Vagina (tissue), 2 donors: ENCODE results near the gene OR13C2.

Experiments
- POLR2A ChIP-seq, 2 donors: fragments of 450-650 bp; IDR thresholded peaks; one replicate each; pipeline ENCODE4 v1.6.1; 2017; ENCODE audit warnings: antibody characterized with exemption in 2 of 2, mild to moderate bottlenecking in 2 of 2, moderate library complexity in 2 of 2
- POLR2AphosphoS5 ChIP-seq, 2 donors: sonication (generic); formaldehyde crosslinking; IDR thresholded peaks; one replicate each; pipeline ENCODE4 v1.9.0; 2017; ENCODE audit warnings: antibody characterized with exemption in 2 of 2, mild to moderate bottlenecking in 2 of 2, low read depth in 1 of 2; ENCODE audit not compliant: insufficient read depth in 1 of 2
- TF ChIP-seq, protein P1 (sequence below), 3 experiments: fragments of 450-650 bp in 2 of 3; fragments of 200-600 bp in 1 of 3; sonication (generic) in 1 of 3; IDR thresholded peaks; one replicate each; pipeline ENCODE4 v1.5.1; 2017 to 2019; ENCODE audit warnings: antibody characterized with exemption in 3 of 3, mild to moderate bottlenecking in 2 of 3, moderate library complexity in 2 of 3

DNA sequence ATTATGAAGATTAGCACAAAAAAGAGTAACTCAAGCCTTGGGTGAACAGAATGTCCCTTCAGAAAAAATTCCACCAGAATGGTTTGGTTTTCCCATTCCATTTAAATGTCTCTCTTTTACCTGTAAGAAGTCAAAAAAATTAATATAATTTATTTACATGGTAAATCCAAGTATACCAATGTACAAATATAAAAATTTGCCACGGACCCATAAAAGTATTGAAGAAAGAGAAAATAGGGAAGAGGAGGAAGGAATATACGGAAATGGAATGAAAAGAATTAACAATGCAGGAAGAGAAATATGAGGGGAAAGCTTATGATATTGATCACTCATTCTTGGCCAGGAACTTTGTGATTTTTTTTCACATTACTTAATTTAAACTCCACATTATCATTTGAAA is 12.7 kb upstream of the OR13C2 start, which contains the start of gene OR13C9:
- TF ChIP-seq, protein P1, sequence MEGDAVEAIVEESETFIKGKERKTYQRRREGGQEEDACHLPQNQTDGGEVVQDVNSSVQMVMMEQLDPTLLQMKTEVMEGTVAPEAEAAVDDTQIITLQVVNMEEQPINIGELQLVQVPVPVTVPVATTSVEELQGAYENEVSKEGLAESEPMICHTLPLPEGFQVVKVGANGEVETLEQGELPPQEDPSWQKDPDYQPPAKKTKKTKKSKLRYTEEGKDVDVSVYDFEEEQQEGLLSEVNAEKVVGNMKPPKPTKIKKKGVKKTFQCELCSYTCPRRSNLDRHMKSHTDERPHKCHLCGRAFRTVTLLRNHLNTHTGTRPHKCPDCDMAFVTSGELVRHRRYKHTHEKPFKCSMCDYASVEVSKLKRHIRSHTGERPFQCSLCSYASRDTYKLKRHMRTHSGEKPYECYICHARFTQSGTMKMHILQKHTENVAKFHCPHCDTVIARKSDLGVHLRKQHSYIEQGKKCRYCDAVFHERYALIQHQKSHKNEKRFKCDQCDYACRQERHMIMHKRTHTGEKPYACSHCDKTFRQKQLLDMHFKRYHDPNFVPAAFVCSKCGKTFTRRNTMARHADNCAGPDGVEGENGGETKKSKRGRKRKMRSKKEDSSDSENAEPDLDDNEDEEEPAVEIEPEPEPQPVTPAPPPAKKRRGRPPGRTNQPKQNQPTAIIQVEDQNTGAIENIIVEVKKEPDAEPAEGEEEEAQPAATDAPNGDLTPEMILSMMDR (IDR thresholded peaks at IDR 0.05) = no peak
- TF ChIP-seq POLR2A (IDR thresholded peaks at IDR 0.05) = no peak
- TF ChIP-seq POLR2AphosphoS5 (IDR thresholded peaks at IDR 0.05; ENCODE audit: insufficient read depth in 1 of 2, low read depth in 1 of 2) = no peak
